ENCODE data around the gene SLC30A4. TPM values are rescaled to one million over a fixed set of nuclear protein-coding genes. Genes with fewer than 3 reads are reported as not detected.

The SLC30A4 gene
- total and polyA plus RNA-seq, 8 donors: 0.80 to 2.2 (median 1.4) TPM

DNA sequence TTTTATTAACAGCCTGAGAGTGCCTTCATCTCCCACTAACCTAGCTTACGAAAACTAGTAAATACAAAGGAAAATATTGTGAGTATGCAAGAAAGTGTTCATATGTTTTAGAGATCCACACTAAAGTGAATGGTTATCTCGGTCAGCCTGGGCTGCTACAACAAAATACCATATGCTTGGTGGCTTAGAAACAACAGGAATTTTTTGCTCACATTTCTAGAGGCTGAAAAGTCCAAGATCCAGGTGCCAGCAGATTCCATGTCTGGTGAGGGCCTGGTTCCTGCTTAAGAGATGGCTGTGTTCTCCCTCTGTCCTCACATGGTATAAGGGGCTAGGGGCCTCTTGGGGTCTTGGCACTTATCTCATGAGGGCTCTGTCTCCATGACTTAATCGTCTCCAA lies 20.5 kb upstream of the SLC30A4 start:
- Histone ChIP-seq H3K27ac (no peak overlapping the region), H3K9me3 (no peaks in the 10 kb centered on the region), H3K27me3 (no peaks in the 10 kb centered on the region), H3K4me1 (no peaks in the 10 kb centered on the region), H3K4me3 (no peak overlapping the region), H3K36me3 (no peaks in the 10 kb centered on the region)
- TF ChIP-seq, protein P1, sequence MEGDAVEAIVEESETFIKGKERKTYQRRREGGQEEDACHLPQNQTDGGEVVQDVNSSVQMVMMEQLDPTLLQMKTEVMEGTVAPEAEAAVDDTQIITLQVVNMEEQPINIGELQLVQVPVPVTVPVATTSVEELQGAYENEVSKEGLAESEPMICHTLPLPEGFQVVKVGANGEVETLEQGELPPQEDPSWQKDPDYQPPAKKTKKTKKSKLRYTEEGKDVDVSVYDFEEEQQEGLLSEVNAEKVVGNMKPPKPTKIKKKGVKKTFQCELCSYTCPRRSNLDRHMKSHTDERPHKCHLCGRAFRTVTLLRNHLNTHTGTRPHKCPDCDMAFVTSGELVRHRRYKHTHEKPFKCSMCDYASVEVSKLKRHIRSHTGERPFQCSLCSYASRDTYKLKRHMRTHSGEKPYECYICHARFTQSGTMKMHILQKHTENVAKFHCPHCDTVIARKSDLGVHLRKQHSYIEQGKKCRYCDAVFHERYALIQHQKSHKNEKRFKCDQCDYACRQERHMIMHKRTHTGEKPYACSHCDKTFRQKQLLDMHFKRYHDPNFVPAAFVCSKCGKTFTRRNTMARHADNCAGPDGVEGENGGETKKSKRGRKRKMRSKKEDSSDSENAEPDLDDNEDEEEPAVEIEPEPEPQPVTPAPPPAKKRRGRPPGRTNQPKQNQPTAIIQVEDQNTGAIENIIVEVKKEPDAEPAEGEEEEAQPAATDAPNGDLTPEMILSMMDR (IDR thresholded peaks at IDR 0.05): no peak
- no peak for DNase-seq
- WGBS, 2 donors: 88% methylated on average over 3 of the region's 3 CpGs
- intact Hi-C loops (cut with DNase I): no loop called here
- ATAC-seq: no peak
- no peak for FAIRE-seq

DNA sequence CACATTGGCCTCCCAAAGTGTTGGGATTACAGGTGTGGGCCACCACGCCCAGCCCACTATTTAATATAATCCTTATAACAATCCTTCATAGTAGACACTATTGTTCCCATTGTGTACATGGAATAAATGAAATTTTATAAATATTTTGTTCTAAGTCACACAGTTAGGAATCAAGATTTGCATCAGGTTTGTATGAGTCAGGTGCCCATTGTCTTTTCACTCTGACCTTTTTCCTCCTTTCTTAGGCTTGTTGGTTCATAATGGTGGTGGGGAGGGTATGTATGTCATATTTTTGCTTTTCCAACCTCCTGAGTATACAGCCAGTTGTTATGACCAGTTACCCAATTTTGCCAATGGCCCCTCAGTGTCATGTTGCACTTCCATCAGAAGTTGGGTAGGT lies 18.0 kb upstream of the SLC30A4 start:
- Histone ChIP-seq H3K27ac (no peak overlapping the region), H3K9me3 (no peaks in the 10 kb centered on the region), H3K4me3 (no peak overlapping the region), H3K4me1 (no peaks in the 10 kb centered on the region), H3K27me3 (no peaks in the 10 kb centered on the region), H3K36me3 (no peaks in the 10 kb centered on the region)
- DNase-seq: no peak
- intact Hi-C loops (cut with DNase I): no loop called here
- TF ChIP-seq, protein P1 (IDR thresholded peaks at IDR 0.05): no peak
- WGBS, 2 donors: 67 to 95% methylated on average over 1 of the region's 1 CpG
- no peak for FAIRE-seq
- no peak for ATAC-seq

DNA sequence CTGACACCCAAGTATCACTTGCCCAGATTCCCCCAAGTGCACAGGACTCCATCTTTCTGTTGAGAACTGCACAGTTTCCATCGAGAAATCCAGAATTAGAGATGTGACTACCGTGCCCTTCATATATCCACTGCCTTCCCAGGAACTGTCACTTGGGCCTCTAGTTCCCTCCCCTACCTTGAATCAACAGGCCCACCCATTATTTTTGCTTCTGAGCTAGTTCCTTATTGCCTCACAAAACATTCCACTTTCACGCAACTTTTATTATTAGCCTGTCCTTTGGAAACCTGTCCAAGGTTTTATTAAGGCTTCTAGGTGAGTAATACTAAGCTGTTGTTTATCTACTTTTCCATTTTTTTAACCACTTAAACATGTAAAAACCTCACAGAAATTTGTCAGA lies 17.1 kb upstream of the SLC30A4 start:
- whole genome bisulfite sequencing, 2 donors: 75 to 79% methylated on average over 3 of the region's 3 CpGs
- ATAC-seq (no peak), FAIRE-seq (no peak), DNase-seq (no peak)
- peaks cover 0 to 3% (median 0%) of the 10 kb centered on the region in 3 donors for H3K4me1 ChIP-seq
- H3K27me3 ChIP-seq: no peaks in the 10 kb centered on the region
- H3K36me3 ChIP-seq: no peaks in the 10 kb centered on the region
- H3K4me3 ChIP-seq: no peak overlapping the region
- H3K9me3 ChIP-seq: no peaks in the 10 kb centered on the region
- intact Hi-C loops (cut with DNase I): no loop called here
- TF ChIP-seq, protein P1 (IDR thresholded peaks at IDR 0.05): no peak
- H3K27ac ChIP-seq: no peak overlapping the region

DNA sequence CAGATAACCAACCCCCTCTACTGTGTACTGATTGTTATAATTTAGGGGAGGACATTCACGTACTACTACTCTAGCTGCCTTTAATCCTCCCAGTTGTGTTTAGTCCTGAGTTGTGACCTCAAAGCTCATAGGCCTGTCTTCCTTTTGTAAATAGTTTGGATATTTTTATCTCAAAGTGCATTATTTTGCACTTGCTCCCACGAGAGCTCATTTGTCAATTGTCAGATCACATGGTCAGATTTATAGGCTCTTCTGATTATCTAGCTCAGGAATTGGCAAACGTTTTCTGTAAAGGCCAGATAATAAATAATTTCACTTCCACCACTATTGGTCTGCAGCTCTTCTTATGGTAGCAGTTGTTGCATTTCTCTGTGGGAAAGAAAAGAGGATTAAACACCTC lies 14.4 kb upstream of the SLC30A4 start:
- Histone ChIP-seq H3K36me3 (no peaks in the 10 kb centered on the region), H3K9me3 (no peaks in the 10 kb centered on the region), H3K4me3 (no peak overlapping the region), H3K27me3 (no peaks in the 10 kb centered on the region), H3K4me1 (peaks cover 0 to 3% (median 0%) of the 10 kb centered on the region in 3 donors), H3K27ac (no peak overlapping the region)
- DNase-seq (no peak), ATAC-seq (peak in 1 of 4 donors; percentile 19), FAIRE-seq (no peak)
- WGBS, 2 donors: 18 to 24% methylated on average over 3 of the region's 3 CpGs
- TF ChIP-seq, protein P1 (IDR thresholded peaks at IDR 0.05): no peak
- intact Hi-C loops (cut with DNase I): no loop called here

DNA sequence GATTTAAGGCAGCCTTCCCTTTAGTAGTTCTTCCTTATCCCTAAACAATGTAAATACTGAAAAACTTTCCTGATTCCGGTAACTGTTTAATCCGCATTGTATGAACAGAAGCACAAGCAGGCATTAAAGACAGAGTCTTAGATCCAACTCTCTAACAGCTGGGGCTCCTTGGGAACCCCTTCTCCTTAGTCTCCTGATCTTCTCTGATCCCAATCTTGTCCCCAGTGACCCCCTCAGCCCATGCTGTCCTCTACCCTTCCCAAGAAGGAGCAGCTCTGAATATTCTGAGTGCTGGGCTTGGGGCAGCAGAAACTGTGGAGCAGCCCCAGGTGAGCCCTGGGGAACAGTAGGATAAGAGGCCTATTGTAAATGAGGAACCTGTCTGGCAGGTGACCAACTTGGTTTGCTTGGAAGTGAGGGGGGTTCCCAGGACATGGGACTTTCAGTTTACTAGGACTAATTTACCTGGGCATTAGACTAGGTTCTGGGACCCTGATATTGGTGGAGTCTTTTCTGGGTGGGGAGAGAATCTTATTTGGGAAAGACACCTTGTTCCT lies 13.0 kb upstream of the SLC30A4 start:
- Histone ChIP-seq H3K27ac (no peak overlapping the region), H3K4me3 (no peak overlapping the region), H3K9me3 (no peaks in the 10 kb centered on the region), H3K4me1 (peaks cover 0 to 3% (median 0%) of the 10 kb centered on the region in 3 donors), H3K36me3 (no peaks in the 10 kb centered on the region), H3K27me3 (no peaks in the 10 kb centered on the region)
- intact Hi-C loops (cut with DNase I): no loop called here
- DNase-seq: peak in 1 of 6 donors; percentile 16
- ATAC-seq: peak in 3 of 4 donors; percentile 11 to 62 (median 41)
- 79% methylated on average over 2 of the region's 2 CpGs for WGBS, 2 donors
- FAIRE-seq: no peak
- TF ChIP-seq, protein P1 (IDR thresholded peaks at IDR 0.05): no peak
